ENCODE measurements around the gene HMGB1.

Gene HMGB1

GRCh38 chr13:30408319-30409101 lies 57.2 kb downstream of the HMGB1 start (continued):
- no peak for TF ChIP-seq TSHZ2 (CRISPR knock-in tag; IDR thresholded peaks at IDR 0.05)
- TF ChIP-seq PPARA (CRISPR knock-in tag; IDR thresholded peaks at IDR 0.05; ENCODE audit: borderline replicate concordance) = no peak
- no peak for TF ChIP-seq ESRRG (CRISPR knock-in tag; IDR thresholded peaks at IDR 0.05)

GRCh38 chr13:30406779-30407416 lies 58.8 kb downstream of the HMGB1 start:
- TF ChIP-seq ZNF70 (CRISPR knock-in tag; IDR thresholded peaks at IDR 0.05) (no peak), ZNF565 (CRISPR knock-in tag; conservative IDR thresholded peaks at IDR 0.05; ENCODE audit: low read depth) (no peak), ZC3H10 (CRISPR knock-in tag; IDR thresholded peaks at IDR 0.05) (no peak), OSR1 (CRISPR knock-in tag; IDR thresholded peaks at IDR 0.05) (no peak), POU6F1 (CRISPR knock-in tag; IDR thresholded peaks at IDR 0.05; ENCODE audit: borderline replicate concordance, low read depth) (no peak), ARNTL (CRISPR knock-in tag; IDR thresholded peaks at IDR 0.05; ENCODE audit: borderline replicate concordance, low read depth) (no peak)
- ATAC-seq = no peak

Data from SK-N-SH treated with all-trans-retinoic acid at 6 μM for 48 hours (cell line).